ENCODE results near the gene ZBP1.

The ZBP1 gene

GRCh38 chr20:57558614-57559288, 61.5 kb downstream of the ZBP1 start:
- DNase-seq (ENCODE audit: low spot score), result no peak

- no peak for DNase-seq (ENCODE audit: low spot score)
Observed at GRCh38 chr20:57557926-57558613, 62.2 kb downstream of the ZBP1 start.

- DNase-seq (ENCODE audit: low spot score), result no peak
Observed at GRCh38 chr20:57556980-57557274, 63.3 kb downstream of the ZBP1 start.

GRCh38 chr20:57555457-57556184, 64.6 kb downstream of the ZBP1 start:
- no peak for DNase-seq (ENCODE audit: low spot score)
